Lung microvascular endothelial cell (primary cell): ENCODE data around the gene CUL7. TPM values are rescaled to one million over a fixed set of nuclear protein-coding genes. Genes with fewer than 3 reads are reported as not detected.
A peak's percentile ranks its signal among the peaks of the same experiment; 100 is the strongest.

Experiments used
- DNase-seq, 2 donors: peaks; one replicate each; pipeline versions ENCODE4 v3.0.0 to v3.0.0-alpha.2; 2010; ENCODE audit warnings: low read depth in 2 of 2
- total RNA-seq: library from RNA; depleted of rRNA; stranded (reverse); fragments of >200 nt; gene quantifications from 2 replicates; pipeline ENCODE4 v1.2.1, GENCODE V29; 2014

CUL7 gene
- total RNA-seq, 1 donor from 2014 or later = 19.4 TPM

DNA sequence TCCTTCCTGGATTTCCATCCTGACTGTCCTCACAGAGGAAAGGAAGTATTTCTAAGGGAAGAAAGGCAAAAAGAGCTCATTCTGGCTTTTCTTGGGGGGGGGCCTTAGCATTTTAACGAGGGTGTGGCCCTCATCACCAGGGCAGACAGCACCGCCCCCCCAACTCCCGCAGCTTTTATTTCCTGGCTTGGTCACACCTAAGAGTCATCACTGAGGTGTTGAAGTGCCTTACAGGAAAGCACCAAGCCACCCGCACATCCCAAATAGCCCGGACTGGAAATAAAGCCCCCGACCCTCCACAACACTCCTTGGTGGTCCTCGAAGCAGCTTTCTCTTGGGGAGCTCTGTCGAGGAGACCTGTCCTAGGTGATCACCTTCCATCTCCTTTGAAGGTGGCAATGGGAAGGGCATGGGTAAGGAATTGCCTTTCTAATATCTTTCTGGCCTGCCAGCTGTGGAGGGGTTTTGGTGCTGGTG, 23.7 kb upstream of the CUL7 start:
- no peak for DNase-seq

GRCh38 chr6:43076464-43077332, 23.0 kb upstream of the CUL7 start:
- peak in 1 of 2 donors; percentile 17 for DNase-seq

DNA sequence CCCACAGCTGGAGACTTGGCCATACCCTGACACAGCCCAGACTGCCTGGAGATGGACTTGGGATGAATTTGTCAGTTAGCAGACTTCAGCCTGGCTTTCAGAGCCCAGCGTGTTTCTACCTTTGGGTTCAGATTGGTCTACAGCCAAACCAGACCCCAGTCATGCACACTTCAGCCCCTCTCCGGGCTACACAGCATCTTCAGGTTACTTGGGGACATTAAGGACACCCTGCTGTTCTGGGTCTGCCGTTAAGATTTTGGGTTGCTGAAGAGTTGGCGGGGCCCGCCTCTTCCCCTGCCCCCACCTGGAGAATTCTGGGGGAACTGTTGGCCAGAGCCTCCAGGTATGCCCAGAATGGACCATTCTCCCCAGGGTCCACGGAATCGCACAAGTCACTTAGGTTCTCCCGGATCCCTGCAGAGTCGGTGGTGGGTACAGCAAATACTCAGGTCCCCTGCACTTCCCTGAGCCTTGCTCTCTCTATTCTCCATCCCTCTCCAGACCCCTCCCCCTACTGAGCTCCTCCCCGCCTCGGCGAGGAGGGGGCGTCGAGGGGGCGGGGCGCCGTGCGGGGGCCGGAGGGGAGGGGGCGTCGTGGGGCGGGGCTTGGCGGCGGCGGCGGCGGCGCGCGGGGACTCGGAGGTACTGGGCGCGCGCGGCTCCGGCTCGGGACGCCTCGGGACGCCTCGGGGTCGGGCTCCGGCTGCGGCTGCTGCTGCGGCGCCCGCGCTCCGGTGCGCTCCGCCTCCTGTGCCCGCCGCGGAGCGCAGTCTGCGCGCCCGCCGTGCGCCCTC, 22.2 kb upstream of the CUL7 start, which contains the start of gene PTK7:
TSS of gene PTK7 (plus strand) at position 645 of the 794 bp plus-strand sequence. CDS start 175 bp downstream, outside the sequence.
- peak; percentile 19 to 62 for DNase-seq

DNA sequence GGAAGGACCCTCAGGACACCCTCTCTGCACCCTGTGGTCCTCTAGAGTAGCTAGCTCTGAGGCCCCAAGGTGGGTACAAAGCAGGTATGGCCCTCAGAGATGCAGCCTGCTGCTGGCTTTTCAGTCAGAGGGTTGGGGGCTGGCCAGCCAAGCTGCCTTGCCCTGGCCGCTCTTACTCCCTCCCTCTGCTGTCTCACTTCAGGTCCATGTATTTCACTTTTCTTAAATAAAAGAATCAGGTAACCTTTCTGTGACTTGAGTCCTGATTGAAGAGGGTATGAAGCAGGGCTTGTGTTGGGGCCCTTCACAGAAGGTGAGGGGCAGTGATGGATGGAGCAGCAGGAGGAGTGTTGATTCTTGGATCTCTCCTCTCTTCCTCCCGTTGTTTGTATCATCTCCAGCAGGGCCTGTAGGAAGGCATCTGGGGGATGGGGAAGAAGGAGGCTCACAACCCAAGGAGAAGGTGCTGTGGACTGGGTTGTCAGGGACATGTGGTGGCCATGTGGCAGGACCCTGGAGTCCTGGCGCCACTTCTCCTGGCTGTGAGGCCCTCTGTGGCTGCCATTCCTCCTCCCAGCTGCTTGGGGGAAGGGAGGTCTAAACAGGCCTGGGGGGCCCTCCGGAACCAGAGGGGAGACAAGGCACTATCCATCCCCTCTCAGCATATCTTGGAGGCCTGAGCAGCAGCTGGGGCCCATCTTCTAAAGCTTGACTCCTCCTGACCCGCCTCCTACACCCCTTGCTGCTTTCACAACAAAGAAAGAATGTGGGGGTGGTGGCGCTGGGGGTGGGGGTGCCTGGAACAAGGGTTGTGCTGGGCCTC, 21.4 kb upstream of the CUL7 start:
- no peak for DNase-seq

DNA sequence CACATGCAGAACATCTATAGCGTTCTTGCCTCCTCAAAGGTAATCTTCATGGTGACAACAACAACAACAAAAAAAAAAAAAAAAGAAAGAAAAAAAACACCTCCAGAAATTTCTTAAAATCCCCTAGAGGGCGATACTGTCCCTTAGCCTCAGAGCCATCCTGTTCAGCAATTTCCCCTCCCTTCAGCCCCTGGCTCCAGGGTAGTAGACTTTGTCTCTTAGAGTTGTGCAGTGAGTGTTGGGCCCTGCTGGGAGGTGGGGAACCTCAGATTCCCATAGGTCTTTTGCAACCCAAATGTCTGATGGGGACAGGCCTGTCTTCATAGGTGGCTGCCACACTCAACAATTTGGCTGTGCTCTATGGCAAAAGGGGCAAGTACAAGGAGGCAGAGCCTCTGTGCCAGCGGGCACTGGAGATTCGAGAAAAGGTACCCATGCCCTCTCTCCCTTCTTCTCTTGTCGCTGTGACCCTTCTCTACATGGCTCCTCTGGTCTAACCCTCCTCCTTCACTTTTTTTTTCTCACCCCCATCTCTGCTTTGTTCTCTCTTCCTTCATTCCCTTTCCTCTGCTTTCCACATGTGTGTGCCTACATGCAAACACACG, 16.5 kb upstream of the CUL7 start:
- peak; percentile 55 to 78 for DNase-seq

DNA sequence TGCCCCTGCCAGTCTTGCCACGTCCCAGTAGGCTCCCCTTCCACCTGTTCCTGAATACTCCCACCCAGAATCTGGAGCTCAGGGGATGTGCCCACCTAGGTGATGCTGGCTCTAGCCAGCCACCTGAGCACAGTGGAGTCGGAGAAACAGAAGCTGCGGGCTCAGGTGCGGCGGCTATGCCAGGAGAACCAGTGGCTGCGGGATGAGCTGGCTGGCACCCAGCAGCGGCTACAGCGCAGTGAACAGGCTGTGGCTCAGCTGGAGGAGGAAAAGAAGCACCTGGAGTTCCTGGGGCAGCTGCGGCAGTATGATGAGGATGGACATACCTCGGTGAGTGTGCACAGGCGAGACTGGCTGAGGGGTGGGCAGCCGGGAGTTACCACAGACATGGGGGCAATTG, 9.2 kb upstream of the CUL7 start:
- no peak for DNase-seq

GRCh38 chr6:43061861-43062260, 8.2 kb upstream of the CUL7 start:
- DNase-seq = no peak

DNA sequence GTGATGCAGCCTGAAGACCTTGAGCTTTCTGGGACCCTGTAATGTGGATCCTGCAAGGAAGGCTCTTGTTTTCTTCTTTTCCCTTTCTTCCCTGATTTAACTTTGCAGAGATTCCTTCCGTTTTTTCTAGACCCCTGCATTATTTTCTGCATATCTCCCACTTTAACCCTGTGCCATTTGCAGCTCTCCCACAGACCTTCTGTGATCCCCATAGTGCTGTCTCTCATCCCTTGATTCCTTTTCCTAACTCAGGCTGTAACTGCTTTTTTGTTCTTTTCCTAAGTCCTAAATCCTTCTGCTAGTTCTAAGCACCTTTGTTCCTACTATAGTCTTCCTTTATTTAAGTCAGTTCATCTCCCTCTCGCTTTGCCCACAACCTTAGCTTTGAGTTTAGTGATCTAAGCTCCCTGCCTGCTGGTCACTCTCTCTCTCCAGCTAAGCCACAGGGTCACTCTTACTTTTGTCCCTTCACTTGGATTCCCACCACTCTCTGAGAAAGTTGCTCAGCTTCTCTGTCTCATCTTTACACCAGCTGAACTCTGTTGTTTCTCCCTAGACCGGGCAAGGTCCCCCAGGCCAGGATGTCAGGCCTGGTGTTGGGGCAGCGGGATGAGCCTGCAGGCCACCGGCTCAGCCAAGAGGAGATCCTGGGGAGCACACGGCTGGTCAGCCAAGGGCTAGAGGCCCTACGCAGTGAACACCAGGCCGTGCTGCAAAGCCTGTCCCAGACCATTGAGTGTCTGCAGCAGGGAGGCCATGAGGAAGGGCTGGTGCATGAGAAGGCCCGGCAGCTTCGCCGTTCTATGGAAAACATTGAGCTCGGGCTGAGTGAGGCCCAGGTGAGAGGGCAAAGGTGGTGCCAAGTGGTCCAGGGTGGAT, 7.3 kb upstream of the CUL7 start:
- DNase-seq = no peak

- DNase-seq = no peak
Measured at GRCh38 chr6:43060034-43060754, 6.5 kb upstream of the CUL7 start.

DNA sequence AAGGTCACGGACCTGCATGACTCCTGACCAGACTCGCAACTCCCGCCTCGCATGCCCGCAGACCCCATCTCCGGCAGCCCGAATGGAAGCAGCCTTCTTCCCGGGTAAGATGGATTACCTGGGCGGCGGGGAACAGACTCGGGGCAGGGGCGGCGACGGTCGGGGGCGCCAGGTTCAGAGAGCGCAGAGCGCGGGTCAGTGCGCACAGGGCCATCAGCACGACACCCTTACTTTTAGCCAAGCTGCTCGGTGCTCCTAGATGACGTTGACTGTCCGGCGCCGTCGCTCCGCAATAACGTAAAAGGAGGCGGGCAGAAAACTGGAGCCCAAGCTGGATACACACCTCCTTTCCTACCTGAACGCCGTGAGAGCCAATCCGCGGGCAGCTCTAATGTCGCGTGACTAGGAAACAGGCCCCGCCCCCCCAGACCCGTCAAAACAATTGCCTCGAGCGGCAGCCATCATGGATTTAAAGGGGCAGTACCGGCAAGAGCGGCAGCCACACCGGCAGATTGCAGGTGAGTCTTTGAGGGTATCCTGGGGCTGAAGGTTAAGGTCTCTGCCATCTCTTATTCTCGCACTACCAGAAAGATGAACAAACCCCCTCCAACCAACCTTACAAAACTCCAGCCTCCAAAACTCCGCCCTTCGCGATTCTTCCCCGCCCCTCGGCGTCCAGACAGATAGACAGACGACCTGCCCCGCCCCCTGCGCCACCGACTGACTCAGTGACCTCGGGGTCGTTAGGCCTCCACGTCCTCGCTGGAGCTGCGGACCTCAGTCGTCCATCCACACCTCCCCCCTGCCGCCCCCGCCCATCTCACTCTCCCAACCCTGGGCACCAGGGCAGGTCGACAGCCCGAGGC, 5.8 kb upstream of the CUL7 start, which contains the start of the genes KLC4 and MRPL2:
TSS of gene KLC4 (plus strand) at position 464 of the 866 bp plus-strand sequence. CDS start 1,705 bp downstream, outside the sequence.
TSS of gene MRPL2 (minus strand) at position 267 of the 866 bp plus-strand sequence. CDS start at position 214, 53 bp downstream.
- peak; percentile 99 for DNase-seq

- DNase-seq = no peak
Measured at GRCh38 chr6:43058531-43058930, 4.9 kb upstream of the CUL7 start.

- no peak for DNase-seq
Measured at GRCh38 chr6:43055966-43056365, 2.3 kb upstream of the CUL7 start.

DNA sequence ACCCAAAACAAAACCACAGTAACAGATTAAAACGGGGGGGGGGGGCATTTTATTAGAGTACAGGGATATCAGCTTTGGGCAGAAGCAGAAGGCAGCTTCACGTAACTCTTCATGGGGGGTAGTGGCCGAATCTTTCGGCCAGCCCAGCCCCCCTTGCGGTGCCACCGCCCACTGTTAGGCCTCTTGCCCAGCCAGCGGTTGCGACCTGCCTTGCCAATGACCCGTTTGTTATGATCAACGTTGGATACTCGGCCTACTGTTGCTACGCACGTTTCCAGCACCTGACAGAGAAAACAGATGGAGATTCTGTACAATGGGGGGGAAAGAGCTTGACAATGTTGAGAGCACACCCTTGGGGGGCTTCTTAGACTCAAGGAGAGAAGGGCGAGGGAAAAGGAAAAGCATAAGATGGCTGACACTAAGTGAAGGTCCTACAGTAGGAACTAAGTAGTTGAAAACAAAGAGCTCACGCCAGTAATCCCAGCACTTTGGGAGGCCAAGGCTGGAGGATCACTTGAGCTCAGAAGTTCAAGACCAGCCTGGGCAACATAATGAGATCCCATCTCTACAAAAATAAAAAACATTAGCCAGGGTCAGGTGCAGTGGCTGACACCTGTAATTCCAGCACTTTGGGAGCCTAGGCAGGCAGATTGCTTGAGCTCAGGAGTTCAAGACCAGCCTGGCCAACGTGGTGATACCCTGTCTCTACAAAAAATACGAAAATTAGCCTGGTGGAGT, 724 bp upstream of the CUL7 start:
- peak in 1 of 2 donors; percentile 89 for DNase-seq

DNA sequence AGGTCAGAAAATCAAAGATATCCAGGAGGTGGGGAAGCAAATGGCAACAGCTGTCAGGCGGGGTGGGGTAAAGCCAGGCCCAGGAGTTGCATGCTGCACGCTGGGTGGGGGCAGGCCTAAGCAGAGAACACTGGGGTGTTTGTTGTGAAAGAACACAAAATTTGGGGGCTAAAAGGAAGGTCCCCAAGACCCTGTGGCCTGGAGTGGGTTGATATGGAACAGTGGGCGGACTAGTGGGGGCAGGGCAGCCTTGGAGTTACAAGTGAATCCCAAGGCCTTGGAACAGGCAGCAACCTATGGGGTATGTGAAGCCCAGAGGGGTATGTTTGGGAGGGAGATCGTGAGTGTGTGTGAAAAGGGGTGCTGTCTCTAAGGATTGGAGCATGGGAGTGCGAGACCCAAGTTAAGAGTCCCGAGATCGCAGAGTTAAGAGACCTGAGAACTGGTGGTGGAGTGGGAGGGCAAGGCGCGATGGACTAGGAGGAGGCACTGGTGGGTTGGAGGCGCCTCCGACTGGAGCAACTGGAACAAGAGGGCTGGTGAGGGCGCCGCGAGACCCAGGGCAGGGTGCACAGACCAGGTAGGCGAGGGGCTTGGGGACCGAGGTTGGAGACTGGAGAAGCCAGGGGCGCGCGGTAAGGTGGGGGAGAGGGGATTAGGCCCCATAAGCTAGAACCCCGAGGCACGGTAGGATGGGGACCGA, 658 bp downstream of the CUL7 start:
- DNase-seq = peak in 1 of 2 donors; percentile 41

GRCh38 chr6:43052225-43052841, 1.3 kb downstream of the CUL7 start:
- DNase-seq = no peak

- DNase-seq = no peak
Measured at GRCh38 chr6:43050981-43051380, 2.7 kb downstream of the CUL7 start.
